Measurements from ENCODE around the gene GCLC. TPM values are rescaled to one million over a fixed set of nuclear protein-coding genes. Genes with fewer than 3 reads are reported as not detected.

The GCLC gene
- total RNA-seq, 1 experiment from 2014 or later, result 4.4 TPM

- Histone ChIP-seq H3K36me3 (no peaks in the 10 kb centered on the region), H3K4me1 (no peaks in the 10 kb centered on the region), H3K4me3 (no peak overlapping the region), H3K27ac (no peak overlapping the region), H3K27me3 (no peaks in the 10 kb centered on the region), H3K9me3 (replicated peaks) (no peaks in the 10 kb centered on the region)
- DNase-seq, result no peak
Measured at GRCh38 chr6:53523511-53524454, 21.1 kb downstream of the GCLC start.

- Histone ChIP-seq H3K27me3 (no peaks in the 10 kb centered on the region), H3K36me3 (no peaks in the 10 kb centered on the region), H3K4me1 (no peaks in the 10 kb centered on the region), H3K9me3 (replicated peaks) (no peaks in the 10 kb centered on the region), H3K4me3 (no peak overlapping the region), H3K27ac (no peak overlapping the region)
- no peak for DNase-seq
Measured at GRCh38 chr6:53520320-53520928, 24.5 kb downstream of the GCLC start.

- no peak for DNase-seq
- H3K27me3 ChIP-seq, result no peaks in the 10 kb centered on the region
- no peaks in the 10 kb centered on the region for H3K9me3 ChIP-seq (replicated peaks)
- no peaks in the 10 kb centered on the region for H3K36me3 ChIP-seq
- no peaks in the 10 kb centered on the region for H3K4me1 ChIP-seq
- no peak overlapping the region for H3K27ac ChIP-seq
- H3K4me3 ChIP-seq, result no peak overlapping the region
Measured at GRCh38 chr6:53518862-53519261, 26.0 kb downstream of the GCLC start.

- Histone ChIP-seq H3K9me3 (replicated peaks) (no peaks in the 10 kb centered on the region), H3K4me3 (no peak overlapping the region), H3K4me1 (no peaks in the 10 kb centered on the region), H3K36me3 (no peaks in the 10 kb centered on the region), H3K27ac (no peak overlapping the region), H3K27me3 (no peaks in the 10 kb centered on the region)
- no peak for DNase-seq
Measured at GRCh38 chr6:53517021-53517420, 27.9 kb downstream of the GCLC start.

- H3K36me3 ChIP-seq, result no peaks in the 10 kb centered on the region
- no peak for DNase-seq
- no peaks in the 10 kb centered on the region for H3K9me3 ChIP-seq (replicated peaks)
- H3K4me1 ChIP-seq, result no peaks in the 10 kb centered on the region
- no peaks in the 10 kb centered on the region for H3K27me3 ChIP-seq
- H3K27ac ChIP-seq, result no peak overlapping the region
- no peak overlapping the region for H3K4me3 ChIP-seq
Measured at GRCh38 chr6:53514677-53515076, 30.2 kb downstream of the GCLC start.

- Histone ChIP-seq H3K27me3 (no peaks in the 10 kb centered on the region), H3K9me3 (replicated peaks) (no peaks in the 10 kb centered on the region), H3K4me1 (no peaks in the 10 kb centered on the region), H3K4me3 (no peak overlapping the region), H3K27ac (no peak overlapping the region), H3K36me3 (no peaks in the 10 kb centered on the region)
- no peak for DNase-seq
Measured at GRCh38 chr6:53513519-53513966, 31.4 kb downstream of the GCLC start.

- Histone ChIP-seq H3K4me1 (no peaks in the 10 kb centered on the region), H3K27me3 (no peaks in the 10 kb centered on the region), H3K36me3 (no peaks in the 10 kb centered on the region), H3K27ac (no peak overlapping the region), H3K4me3 (no peak overlapping the region), H3K9me3 (replicated peaks) (no peaks in the 10 kb centered on the region)
- no peak for DNase-seq
Measured at GRCh38 chr6:53513056-53513455, 31.8 kb downstream of the GCLC start.

GRCh38 chr6:53512626-53513025, 32.3 kb downstream of the GCLC start:
- no peaks in the 10 kb centered on the region for H3K27me3 ChIP-seq
- no peak overlapping the region for H3K27ac ChIP-seq
- no peak for DNase-seq
- H3K4me1 ChIP-seq, result no peaks in the 10 kb centered on the region
- H3K9me3 ChIP-seq (replicated peaks), result no peaks in the 10 kb centered on the region
- H3K4me3 ChIP-seq, result no peak overlapping the region
- H3K36me3 ChIP-seq, result no peaks in the 10 kb centered on the region

- H3K36me3 ChIP-seq, result no peaks in the 10 kb centered on the region
Measured at GRCh38 chr6:53510746-53511145, 34.2 kb downstream of the GCLC start.

GRCh38 chr6:53506872-53507271, 38.0 kb downstream of the GCLC start:
- no peaks in the 10 kb centered on the region for H3K36me3 ChIP-seq

More at GRCh38 chr6:53510746-53511145, 34.2 kb downstream of the GCLC start:
- Histone ChIP-seq H3K9me3 (replicated peaks) (no peaks in the 10 kb centered on the region), H3K4me1 (no peaks in the 10 kb centered on the region), H3K27me3 (no peaks in the 10 kb centered on the region), H3K27ac (no peak overlapping the region), H3K4me3 (no peak overlapping the region)
- no peak for DNase-seq

GRCh38 chr6:53504512-53504911, 40.4 kb downstream of the GCLC start:
- Histone ChIP-seq H3K9me3 (replicated peaks) (no peaks in the 10 kb centered on the region), H3K4me1 (no peaks in the 10 kb centered on the region), H3K4me3 (no peak overlapping the region), H3K36me3 (no peaks in the 10 kb centered on the region), H3K27me3 (no peaks in the 10 kb centered on the region), H3K27ac (no peak overlapping the region)
- no peak for DNase-seq

More at GRCh38 chr6:53506872-53507271, 38.0 kb downstream of the GCLC start:
- DNase-seq, result no peak
- Histone ChIP-seq H3K4me1 (no peaks in the 10 kb centered on the region), H3K4me3 (no peak overlapping the region), H3K27me3 (no peaks in the 10 kb centered on the region), H3K27ac (no peak overlapping the region), H3K9me3 (replicated peaks) (no peaks in the 10 kb centered on the region)

- no peaks in the 10 kb centered on the region for H3K9me3 ChIP-seq (replicated peaks)
- no peaks in the 10 kb centered on the region for H3K4me1 ChIP-seq
- no peak overlapping the region for H3K27ac ChIP-seq
- no peaks in the 10 kb centered on the region for H3K27me3 ChIP-seq
- no peak overlapping the region for H3K4me3 ChIP-seq
- DNase-seq, result no peak
- no peaks in the 10 kb centered on the region for H3K36me3 ChIP-seq
Measured at GRCh38 chr6:53503060-53503459, 41.8 kb downstream of the GCLC start.

GRCh38 chr6:53501432-53501831, 43.5 kb downstream of the GCLC start:
- Histone ChIP-seq H3K36me3 (no peaks in the 10 kb centered on the region), H3K9me3 (replicated peaks) (no peaks in the 10 kb centered on the region), H3K4me3 (no peak overlapping the region), H3K4me1 (no peaks in the 10 kb centered on the region), H3K27me3 (no peaks in the 10 kb centered on the region), H3K27ac (no peak overlapping the region)
- DNase-seq, result no peak

- Histone ChIP-seq H3K27me3 (no peaks in the 10 kb centered on the region), H3K4me3 (no peak overlapping the region), H3K27ac (no peak overlapping the region), H3K4me1 (no peaks in the 10 kb centered on the region), H3K36me3 (no peaks in the 10 kb centered on the region), H3K9me3 (replicated peaks) (no peaks in the 10 kb centered on the region)
- DNase-seq, result no peak
Measured at GRCh38 chr6:53500095-53500494, 44.8 kb downstream of the GCLC start.

GRCh38 chr6:53499094-53499493, 45.8 kb downstream of the GCLC start:
- Histone ChIP-seq H3K4me1 (no peaks in the 10 kb centered on the region), H3K27ac (no peak overlapping the region), H3K4me3 (no peak overlapping the region), H3K27me3 (no peaks in the 10 kb centered on the region), H3K9me3 (replicated peaks) (no peaks in the 10 kb centered on the region), H3K36me3 (no peaks in the 10 kb centered on the region)
- DNase-seq, result no peak
